PC-9 (cell line): ENCODE results near the gene GSTO2.

Source experiments
- EZH2 ChIP-seq: fragments of 200-600 bp; sonication (generic); IDR thresholded peaks from 2 replicates; pipeline ENCODE4 v1.8.0; 2017; ENCODE audit warnings: antibody characterized with exemption, low read depth
- TF ChIP-seq, protein P1 (sequence below): fragments of 200-600 bp; sonication (generic); conservative IDR thresholded peaks from 2 replicates; pipeline ENCODE4 v1.6.1; 2017; ENCODE audit warnings: mixed run types, antibody characterized with exemption, mild to moderate bottlenecking, moderate library complexity

DNA sequence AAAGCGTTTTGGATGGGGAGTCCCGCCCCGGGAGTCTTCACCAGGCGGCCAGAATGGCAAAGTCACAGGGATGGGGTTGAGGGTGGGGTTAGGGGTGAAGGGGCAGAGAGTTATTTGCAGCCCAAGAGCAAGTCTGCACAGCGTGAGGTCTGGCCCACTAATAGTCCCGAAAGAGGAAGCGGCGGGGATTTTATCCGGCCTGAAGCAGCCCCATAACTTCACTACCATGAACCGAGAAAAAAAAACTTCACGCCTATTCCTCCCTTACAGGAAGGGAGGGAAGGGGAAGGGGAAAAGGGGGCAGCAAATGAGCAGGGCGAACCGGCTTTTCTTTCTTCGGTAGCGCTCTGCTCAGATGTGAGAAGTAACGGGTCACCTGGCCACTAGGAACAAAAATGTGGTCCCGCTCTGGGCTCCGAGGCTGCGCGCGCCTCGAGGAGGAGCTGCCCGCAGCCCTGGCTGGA lies 68.6 kb downstream of the GSTO2 start:
- TF ChIP-seq, protein P1, sequence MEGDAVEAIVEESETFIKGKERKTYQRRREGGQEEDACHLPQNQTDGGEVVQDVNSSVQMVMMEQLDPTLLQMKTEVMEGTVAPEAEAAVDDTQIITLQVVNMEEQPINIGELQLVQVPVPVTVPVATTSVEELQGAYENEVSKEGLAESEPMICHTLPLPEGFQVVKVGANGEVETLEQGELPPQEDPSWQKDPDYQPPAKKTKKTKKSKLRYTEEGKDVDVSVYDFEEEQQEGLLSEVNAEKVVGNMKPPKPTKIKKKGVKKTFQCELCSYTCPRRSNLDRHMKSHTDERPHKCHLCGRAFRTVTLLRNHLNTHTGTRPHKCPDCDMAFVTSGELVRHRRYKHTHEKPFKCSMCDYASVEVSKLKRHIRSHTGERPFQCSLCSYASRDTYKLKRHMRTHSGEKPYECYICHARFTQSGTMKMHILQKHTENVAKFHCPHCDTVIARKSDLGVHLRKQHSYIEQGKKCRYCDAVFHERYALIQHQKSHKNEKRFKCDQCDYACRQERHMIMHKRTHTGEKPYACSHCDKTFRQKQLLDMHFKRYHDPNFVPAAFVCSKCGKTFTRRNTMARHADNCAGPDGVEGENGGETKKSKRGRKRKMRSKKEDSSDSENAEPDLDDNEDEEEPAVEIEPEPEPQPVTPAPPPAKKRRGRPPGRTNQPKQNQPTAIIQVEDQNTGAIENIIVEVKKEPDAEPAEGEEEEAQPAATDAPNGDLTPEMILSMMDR: no peak
- TF ChIP-seq EZH2: no peak
